ENCODE measurements around the gene TAS1R3. TPM values are rescaled to one million over a fixed set of nuclear protein-coding genes. Genes with fewer than 3 reads are reported as not detected.

The TAS1R3 gene
- polyA plus RNA-seq, 12 donors: 1.0 to 4.6 (median 2.1) TPM; not detected in 2

GRCh38 chr1:1370771-1371300, 39.8 kb downstream of the TAS1R3 start:
- DNase-seq: no peak

GRCh38 chr1:1371364-1371745, 40.3 kb downstream of the TAS1R3 start:
- DNase-seq: no peak

GRCh38 chr1:1371746-1372711, 40.9 kb downstream of the TAS1R3 start:
- DNase-seq: peak; percentile 55

GRCh38 chr1:1373051-1373814, 42.2 kb downstream of the TAS1R3 start:
- DNase-seq: no peak

GRCh38 chr1:1373815-1374588, 42.9 kb downstream of the TAS1R3 start:
- no peak for DNase-seq

GRCh38 chr1:1374589-1374928, 43.5 kb downstream of the TAS1R3 start:
- DNase-seq: no peak

GRCh38 chr1:1374929-1375662, 44.0 kb downstream of the TAS1R3 start, which contains the start of gene AURKAIP1:
AURKAIP1 (minus strand) TSS chr1:1375207; CDS start chr1:1374756, 451 bp downstream.
- peak; percentile 100 for DNase-seq

- DNase-seq: no peak
These were observed 45.6 kb downstream of the TAS1R3 start for GRCh38 chr1:1376551-1377226.

GRCh38 chr1:1377540-1378205, 46.6 kb downstream of the TAS1R3 start:
- DNase-seq: no peak

GRCh38 chr1:1380860-1381259, 49.8 kb downstream of the TAS1R3 start:
- DNase-seq: no peak

- DNase-seq: no peak
These were observed 50.2 kb downstream of the TAS1R3 start for GRCh38 chr1:1381294-1381693.

Other genes starting within 250 kb of the TAS1R3 start
- 10 to 100 TPM in 1 of 12 donors, 1 to 10 TPM in 10, not detected in 1; 3.5 to 11.4 (median 5.6) TPM for gene C1orf159, start 215.2 kb upstream of the TAS1R3 start, polyA plus RNA-seq (ENCODE audit: insufficient read length in 12 of 12)
- under 1 TPM in 7 of 12 donors, not detected in 5; 0.10 to 0.72 (median 0.33) TPM for gene TTLL10, start 157.4 kb upstream of the TAS1R3 start, polyA plus RNA-seq (ENCODE audit: insufficient read length in 12 of 12)
- 1 to 10 TPM in 9 of 12 donors, under 1 TPM in 1, not detected in 2; 0.87 to 4.2 (median 2.6) TPM for gene TNFRSF18, start 124.7 kb upstream of the TAS1R3 start, polyA plus RNA-seq (ENCODE audit: insufficient read length in 12 of 12)
- gene TNFRSF4, start 117.1 kb upstream of the TAS1R3 start, polyA plus RNA-seq (ENCODE audit: insufficient read length in 12 of 12): 1 to 10 TPM in 10 of 12 donors, not detected in 2; 1.1 to 2.5 (median 1.7) TPM
- gene SDF4, start 99.3 kb upstream of the TAS1R3 start, polyA plus RNA-seq (ENCODE audit: insufficient read length in 12 of 12): 100 to 1,000 TPM in 2 of 12 donors, 10 to 100 TPM in 9, not detected in 1; 71.1 to 160 (median 81.8) TPM
- gene B3GALT6, start 99.0 kb upstream of the TAS1R3 start, polyA plus RNA-seq (ENCODE audit: insufficient read length in 12 of 12): 100 to 1,000 TPM in 1 of 12 donors, 10 to 100 TPM in 11; 12.3 to 155 (median 16.1) TPM
- 1 to 10 TPM in 10 of 12 donors, not detected in 2; 2.0 to 5.4 (median 2.4) TPM for gene C1QTNF12, start 84.6 kb upstream of the TAS1R3 start, polyA plus RNA-seq (ENCODE audit: insufficient read length in 12 of 12)
- 10 to 100 TPM in 11 of 12 donors, not detected in 1; 28.1 to 52.6 (median 37.7) TPM for gene UBE2J2, start 57.4 kb upstream of the TAS1R3 start, polyA plus RNA-seq (ENCODE audit: insufficient read length in 12 of 12)
- 10 to 100 TPM in 1 of 12 donors, 1 to 10 TPM in 10, not detected in 1; 2.4 to 10.0 (median 4.3) TPM for gene SCNN1D, start 50.8 kb upstream of the TAS1R3 start, polyA plus RNA-seq (ENCODE audit: insufficient read length in 12 of 12)
- gene ACAP3, start 23.4 kb upstream of the TAS1R3 start, polyA plus RNA-seq (ENCODE audit: insufficient read length in 12 of 12): 10 to 100 TPM in 11 of 12 donors, not detected in 1; 27.5 to 88.5 (median 36.2) TPM
- 1 to 10 TPM in 10 of 12 donors, not detected in 2; 3.3 to 8.0 (median 5.2) TPM for gene PUSL1, start 22.7 kb upstream of the TAS1R3 start, polyA plus RNA-seq (ENCODE audit: insufficient read length in 12 of 12)
- 100 to 1,000 TPM in 2 of 12 donors, 10 to 100 TPM in 9, not detected in 1; 60.1 to 138 (median 75.5) TPM for gene INTS11, start 6.6 kb upstream of the TAS1R3 start, polyA plus RNA-seq (ENCODE audit: insufficient read length in 12 of 12)
- gene CPTP, start 6.5 kb upstream of the TAS1R3 start, polyA plus RNA-seq (ENCODE audit: insufficient read length in 12 of 12): 10 to 100 TPM in 11 of 12 donors, not detected in 1; 10.5 to 22.7 (median 13.5) TPM
- 10 to 100 TPM in 11 of 12 donors, not detected in 1; 24.2 to 54.3 (median 33.0) TPM for gene DVL1, start 18.1 kb downstream of the TAS1R3 start, polyA plus RNA-seq (ENCODE audit: insufficient read length in 12 of 12)
- 100 to 1,000 TPM in 2 of 12 donors, 10 to 100 TPM in 9, not detected in 1; 48.9 to 192 (median 66.7) TPM for gene MXRA8, start 27.3 kb downstream of the TAS1R3 start, polyA plus RNA-seq (ENCODE audit: insufficient read length in 12 of 12)
- 10 to 100 TPM in 11 of 12 donors, not detected in 1; 42.4 to 71.8 (median 52.7) TPM for gene AURKAIP1, start 43.9 kb downstream of the TAS1R3 start, polyA plus RNA-seq (ENCODE audit: insufficient read length in 12 of 12)
- 100 to 1,000 TPM in 11 of 12 donors, not detected in 1; 116 to 262 (median 151) TPM for gene CCNL2, start 68.1 kb downstream of the TAS1R3 start, polyA plus RNA-seq (ENCODE audit: insufficient read length in 12 of 12)
- gene MRPL20, start 76.0 kb downstream of the TAS1R3 start, polyA plus RNA-seq (ENCODE audit: insufficient read length in 12 of 12): 100 to 1,000 TPM in 9 of 12 donors, 10 to 100 TPM in 2, not detected in 1; 96.9 to 118 (median 106) TPM
- 10 to 100 TPM in 10 of 12 donors, 1 to 10 TPM in 1, not detected in 1; 9.0 to 27.8 (median 13.8) TPM for gene ANKRD65, start 90.0 kb downstream of the TAS1R3 start, polyA plus RNA-seq (ENCODE audit: insufficient read length in 12 of 12)
- 100 to 1,000 TPM in 1 of 12 donors, 10 to 100 TPM in 11; 37.0 to 205 (median 46.0) TPM for gene VWA1, start 104.4 kb downstream of the TAS1R3 start, polyA plus RNA-seq (ENCODE audit: insufficient read length in 12 of 12)
- 1 to 10 TPM in 1 of 12 donors, under 1 TPM in 9, not detected in 2; 0.33 to 2.8 (median 0.64) TPM for gene ATAD3C, start 118.4 kb downstream of the TAS1R3 start, polyA plus RNA-seq (ENCODE audit: insufficient read length in 12 of 12)
- 10 to 100 TPM in 7 of 12 donors, 1 to 10 TPM in 4, not detected in 1; 5.7 to 50.0 (median 10.4) TPM for gene ATAD3B, start 140.5 kb downstream of the TAS1R3 start, polyA plus RNA-seq (ENCODE audit: insufficient read length in 12 of 12)
- gene ATAD3A, start 180.9 kb downstream of the TAS1R3 start, polyA plus RNA-seq (ENCODE audit: insufficient read length in 12 of 12): 10 to 100 TPM in 10 of 12 donors, 1 to 10 TPM in 1, not detected in 1; 8.6 to 27.8 (median 13.4) TPM
- gene TMEM240, start 209.3 kb downstream of the TAS1R3 start, polyA plus RNA-seq (ENCODE audit: insufficient read length in 12 of 12): 1 to 10 TPM in 10 of 12 donors, not detected in 2; 1.9 to 6.5 (median 3.5) TPM
- gene SSU72, start 243.6 kb downstream of the TAS1R3 start, polyA plus RNA-seq (ENCODE audit: insufficient read length in 12 of 12): 10 to 100 TPM in 11 of 12 donors, not detected in 1; 61.6 to 98.6 (median 86.4) TPM